ENCODE measurements around the gene YKT6.

The YKT6 gene

DNA sequence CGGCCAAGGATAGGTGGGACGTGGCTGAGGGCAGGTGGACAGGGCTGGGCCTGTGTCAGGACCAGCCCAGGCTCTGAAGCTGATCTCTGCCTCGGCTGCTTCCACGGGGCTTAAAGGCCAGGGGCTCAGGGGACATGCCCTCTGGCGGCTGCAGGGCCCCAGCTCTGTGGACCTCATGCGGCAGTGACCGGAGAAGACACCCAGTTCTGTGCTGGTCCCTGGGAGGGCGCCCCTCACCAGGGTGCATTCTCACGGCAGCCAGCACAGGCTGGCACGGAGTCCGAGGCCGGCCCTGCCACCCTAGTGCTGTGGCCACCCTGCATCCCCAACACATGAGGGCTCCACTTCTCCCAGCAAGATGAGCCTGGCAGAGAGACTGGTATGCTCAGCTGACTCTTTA, 30.3 kb downstream of the YKT6 start:
- Histone ChIP-seq H3K4me3 (ENCODE audit: low read length) (no peak overlapping the region), H3K27ac (ENCODE audit: low read length) (no peak overlapping the region), H3K36me3 (ENCODE audit: control insufficient read depth, low read depth, low read length) (no peaks in the 10 kb centered on the region), H3K9me3 (ENCODE audit: control insufficient read depth, low read depth, low read length) (no peaks in the 10 kb centered on the region), H3K4me1 (ENCODE audit: control insufficient read depth, low read depth, low read length) (no peaks in the 10 kb centered on the region), H3K9ac (ENCODE audit: low read length) (no peak overlapping the region), H3K27me3 (ENCODE audit: control insufficient read depth, insufficient read depth, low read length) (no peaks in the 10 kb centered on the region)

DNA sequence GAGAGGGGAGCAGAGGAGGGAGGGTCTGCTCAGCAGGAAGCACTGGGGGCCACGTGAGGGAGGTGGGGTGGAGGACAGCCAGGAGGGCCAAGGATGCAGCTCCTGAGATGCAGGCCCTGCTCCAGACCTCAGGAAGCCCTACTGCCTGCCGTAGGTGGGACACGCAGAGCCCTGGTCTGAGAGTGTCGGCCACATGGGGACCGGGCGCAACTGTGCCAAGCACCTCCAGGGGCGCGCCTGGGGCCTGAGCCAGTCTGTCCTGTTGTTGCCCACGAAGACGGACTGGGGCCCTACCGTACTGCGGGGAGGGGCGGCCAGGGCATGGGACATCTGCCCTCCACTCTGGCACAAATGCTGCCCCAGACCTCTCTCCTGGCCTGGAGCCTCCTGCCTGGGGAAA, 31.6 kb downstream of the YKT6 start:
- no peaks in the 10 kb centered on the region for H3K27me3 ChIP-seq (ENCODE audit: control insufficient read depth, insufficient read depth, low read length)
- H3K27ac ChIP-seq (ENCODE audit: low read length): no peak overlapping the region
- no peaks in the 10 kb centered on the region for H3K36me3 ChIP-seq (ENCODE audit: control insufficient read depth, low read depth, low read length)
- no peaks in the 10 kb centered on the region for H3K9me3 ChIP-seq (ENCODE audit: control insufficient read depth, low read depth, low read length)
- H3K4me1 ChIP-seq (ENCODE audit: control insufficient read depth, low read depth, low read length): no peaks in the 10 kb centered on the region
- no peak overlapping the region for H3K4me3 ChIP-seq (ENCODE audit: low read length)
- H3K9ac ChIP-seq (ENCODE audit: low read length): no peak overlapping the region

DNA sequence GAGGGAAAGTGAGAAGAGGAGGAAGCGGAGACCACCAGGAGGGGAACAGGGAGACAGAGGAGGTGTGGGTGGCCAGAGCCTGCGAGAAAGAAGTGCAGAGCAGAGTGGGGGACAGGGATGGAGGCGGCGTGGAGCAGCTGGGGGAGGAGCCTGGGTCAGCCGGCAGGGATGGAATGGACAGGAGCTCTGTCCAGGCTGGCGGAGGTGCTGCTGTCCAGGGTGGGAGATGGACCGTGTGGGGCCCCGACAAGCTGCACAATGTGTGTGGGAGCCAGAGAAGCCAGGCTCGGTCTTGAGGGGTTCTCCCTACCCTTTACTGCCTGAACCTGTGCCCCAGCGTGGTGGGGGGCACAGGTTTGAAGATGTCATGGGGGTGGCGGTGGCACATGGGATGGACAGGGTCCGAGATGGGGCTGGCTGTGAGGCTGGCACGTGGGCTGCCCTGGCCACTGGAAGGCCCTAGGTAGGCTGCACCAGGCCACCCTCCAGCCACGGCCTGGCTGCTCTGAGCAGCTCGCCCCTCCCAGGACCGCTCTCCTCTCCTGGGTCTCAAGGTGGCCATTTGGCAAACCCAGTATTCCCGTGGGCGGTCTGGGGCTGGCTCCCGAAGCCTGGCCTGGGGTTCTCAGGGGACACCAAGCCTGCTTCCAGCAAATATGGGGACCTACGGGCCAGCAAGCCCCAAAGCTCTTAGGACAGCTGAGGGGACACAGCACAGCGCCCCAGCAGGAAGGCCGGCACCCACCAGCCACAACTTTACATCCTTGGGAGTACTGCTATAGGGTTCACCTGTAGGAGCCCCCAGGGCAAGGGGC, 32.3 kb downstream of the YKT6 start:
- H3K36me3 ChIP-seq (ENCODE audit: control insufficient read depth, low read depth, low read length): no peaks in the 10 kb centered on the region
- H3K4me3 ChIP-seq (ENCODE audit: low read length): no peak overlapping the region
- H3K4me1 ChIP-seq (ENCODE audit: control insufficient read depth, low read depth, low read length): no peaks in the 10 kb centered on the region
- H3K27ac ChIP-seq (ENCODE audit: low read length): no peak overlapping the region
- no peaks in the 10 kb centered on the region for H3K27me3 ChIP-seq (ENCODE audit: control insufficient read depth, insufficient read depth, low read length)
- H3K9ac ChIP-seq (ENCODE audit: low read length): no peak overlapping the region
- no peaks in the 10 kb centered on the region for H3K9me3 ChIP-seq (ENCODE audit: control insufficient read depth, low read depth, low read length)

DNA sequence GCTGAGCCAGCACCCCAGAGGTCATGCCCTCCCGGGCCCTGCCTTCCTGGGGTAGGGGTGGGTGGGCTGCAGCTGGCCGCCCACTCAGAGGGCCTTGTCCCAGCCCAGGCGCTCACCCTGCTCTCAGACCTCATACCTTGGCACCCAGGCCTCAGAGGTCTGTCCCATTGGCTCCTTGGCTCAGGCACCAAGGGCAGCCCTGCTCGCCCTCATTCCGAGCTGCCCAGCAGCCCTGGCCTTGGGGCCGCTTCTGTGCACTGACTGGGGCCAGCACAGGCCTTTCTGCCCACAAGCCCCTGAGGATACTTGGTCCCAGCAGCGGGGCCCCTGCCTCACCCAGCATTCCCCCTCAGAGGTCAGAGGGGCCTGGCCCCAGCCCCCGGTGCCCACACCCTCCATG, 34.3 kb downstream of the YKT6 start:
- no peak overlapping the region for H3K4me3 ChIP-seq (ENCODE audit: low read length)
- no peaks in the 10 kb centered on the region for H3K9me3 ChIP-seq (ENCODE audit: control insufficient read depth, low read depth, low read length)
- H3K4me1 ChIP-seq (ENCODE audit: control insufficient read depth, low read depth, low read length): no peaks in the 10 kb centered on the region
- no peak overlapping the region for H3K9ac ChIP-seq (ENCODE audit: low read length)
- H3K36me3 ChIP-seq (ENCODE audit: control insufficient read depth, low read depth, low read length): no peaks in the 10 kb centered on the region
- no peak overlapping the region for H3K27ac ChIP-seq (ENCODE audit: low read length)
- no peaks in the 10 kb centered on the region for H3K27me3 ChIP-seq (ENCODE audit: control insufficient read depth, insufficient read depth, low read length)

DNA sequence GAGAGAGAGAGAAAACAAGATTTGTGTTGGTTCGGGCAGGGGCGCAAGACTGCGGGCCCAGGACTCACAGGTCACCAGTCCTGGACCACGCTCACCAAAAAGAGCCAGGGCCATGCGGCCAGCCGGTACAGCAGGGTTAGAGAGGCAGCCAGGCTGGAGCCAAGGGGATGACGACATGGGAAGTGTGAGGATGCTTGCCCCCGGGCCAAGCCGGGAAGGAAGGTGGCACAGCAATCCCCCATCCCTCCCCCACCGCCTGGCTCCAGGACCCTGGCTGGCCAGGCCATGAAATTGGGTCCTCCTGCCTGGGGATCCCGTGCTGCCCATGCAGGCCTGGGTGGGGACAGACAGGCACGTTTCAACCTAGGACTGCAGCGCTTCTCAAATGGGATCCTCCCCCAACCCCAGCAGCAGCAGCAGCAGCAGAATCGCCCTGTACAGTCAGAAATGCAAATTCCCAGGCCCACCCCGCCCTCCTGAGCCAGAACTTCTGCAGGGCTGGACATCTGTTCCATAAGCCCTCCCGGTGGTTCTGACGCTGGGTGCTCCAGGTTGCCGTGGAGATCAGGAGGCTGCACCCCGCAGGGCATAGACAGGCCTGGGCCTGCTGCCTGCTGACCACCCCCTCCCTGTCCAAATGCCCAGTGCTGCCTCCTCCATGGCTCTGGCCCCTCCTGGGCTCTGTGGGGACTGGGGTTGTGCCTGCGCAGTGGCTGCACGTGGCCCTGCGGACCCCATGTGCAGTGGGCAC, 35.0 kb downstream of the YKT6 start:
- Histone ChIP-seq H3K27me3 (ENCODE audit: control insufficient read depth, insufficient read depth, low read length) (no peaks in the 10 kb centered on the region), H3K9me3 (ENCODE audit: control insufficient read depth, low read depth, low read length) (no peaks in the 10 kb centered on the region), H3K27ac (ENCODE audit: low read length) (no peak overlapping the region), H3K36me3 (ENCODE audit: control insufficient read depth, low read depth, low read length) (no peaks in the 10 kb centered on the region), H3K9ac (ENCODE audit: low read length) (no peak overlapping the region), H3K4me3 (ENCODE audit: low read length) (no peak overlapping the region), H3K4me1 (ENCODE audit: control insufficient read depth, low read depth, low read length) (no peaks in the 10 kb centered on the region)

DNA sequence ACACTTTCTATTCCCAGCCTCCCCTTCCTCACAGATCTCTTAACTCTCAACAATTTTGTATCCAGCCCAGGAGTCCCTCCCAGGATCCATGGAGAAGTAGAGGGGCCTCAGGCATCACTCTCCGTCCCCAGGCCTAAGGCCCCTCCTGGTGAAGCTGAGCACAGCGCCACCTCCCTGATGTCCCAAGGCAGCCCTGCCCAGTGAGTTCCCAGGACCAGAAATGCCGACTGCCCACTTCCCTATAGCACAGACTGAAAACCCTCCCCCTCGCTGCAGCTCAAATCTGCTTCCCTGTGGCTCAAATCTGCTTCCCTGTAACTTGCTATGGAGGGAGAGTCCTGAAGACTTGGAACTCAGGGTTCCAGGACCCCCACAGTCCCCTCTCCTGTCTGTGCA, 35.6 kb downstream of the YKT6 start:
- H3K9me3 ChIP-seq (ENCODE audit: control insufficient read depth, low read depth, low read length): no peaks in the 10 kb centered on the region
- no peak overlapping the region for H3K27ac ChIP-seq (ENCODE audit: low read length)
- no peaks in the 10 kb centered on the region for H3K27me3 ChIP-seq (ENCODE audit: control insufficient read depth, insufficient read depth, low read length)
- no peaks in the 10 kb centered on the region for H3K4me1 ChIP-seq (ENCODE audit: control insufficient read depth, low read depth, low read length)
- H3K36me3 ChIP-seq (ENCODE audit: control insufficient read depth, low read depth, low read length): no peaks in the 10 kb centered on the region
- no peak overlapping the region for H3K9ac ChIP-seq (ENCODE audit: low read length)
- H3K4me3 ChIP-seq (ENCODE audit: low read length): no peak overlapping the region

DNA sequence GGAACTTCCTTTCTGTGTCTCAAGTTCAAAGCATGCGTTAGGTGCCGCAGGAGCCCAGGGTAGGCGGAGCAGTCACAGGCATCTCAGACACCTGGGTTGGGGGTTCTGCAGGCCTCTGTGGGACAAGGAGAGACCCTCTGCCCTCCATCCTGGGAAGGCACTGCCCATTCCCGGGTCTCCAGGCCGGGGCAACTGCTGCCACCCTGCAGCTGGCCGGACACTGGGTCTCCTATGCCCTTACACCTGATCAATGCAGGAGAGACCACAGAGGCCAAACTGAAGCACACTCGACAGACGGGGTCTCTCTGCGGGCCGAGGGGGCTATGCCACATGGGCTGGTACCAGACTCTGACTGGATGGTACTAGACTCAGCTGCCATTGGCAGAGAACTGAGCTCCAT, 36.9 kb downstream of the YKT6 start:
- Histone ChIP-seq H3K9ac (ENCODE audit: low read length) (no peak overlapping the region), H3K36me3 (ENCODE audit: control insufficient read depth, low read depth, low read length) (no peaks in the 10 kb centered on the region), H3K9me3 (ENCODE audit: control insufficient read depth, low read depth, low read length) (no peaks in the 10 kb centered on the region), H3K4me1 (ENCODE audit: control insufficient read depth, low read depth, low read length) (no peaks in the 10 kb centered on the region), H3K27ac (ENCODE audit: low read length) (no peak overlapping the region), H3K4me3 (ENCODE audit: low read length) (no peak overlapping the region), H3K27me3 (ENCODE audit: control insufficient read depth, insufficient read depth, low read length) (no peaks in the 10 kb centered on the region)

DNA sequence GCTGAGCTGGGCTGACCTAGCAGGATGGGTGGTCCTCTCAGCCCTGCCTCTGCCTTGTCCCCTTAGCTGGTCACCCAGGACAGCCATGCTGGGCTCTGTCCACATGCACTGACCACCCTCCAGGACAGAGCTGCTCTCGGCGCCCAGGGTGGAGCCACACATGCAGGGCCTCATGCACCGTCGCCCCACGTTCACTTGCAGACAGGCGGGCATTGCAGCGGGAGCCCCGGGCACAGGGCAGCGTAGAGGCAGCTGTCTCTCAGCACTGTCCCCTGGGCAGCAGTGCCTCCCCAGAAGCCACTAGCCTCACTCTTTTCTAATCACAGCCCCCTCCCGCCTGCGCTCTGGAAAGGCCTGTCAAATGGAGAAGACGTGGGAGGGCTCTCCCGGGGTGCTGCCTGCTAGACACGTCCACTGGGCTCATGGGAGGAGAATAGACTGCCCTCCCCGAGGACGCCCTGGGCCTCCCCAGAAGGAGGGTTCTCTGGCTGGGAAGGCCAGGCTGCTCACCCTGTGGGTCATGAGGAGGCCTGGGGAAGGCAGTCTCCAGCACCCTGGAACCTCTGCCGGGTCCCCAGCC, 37.4 kb downstream of the YKT6 start:
- Histone ChIP-seq H3K36me3 (ENCODE audit: control insufficient read depth, low read depth, low read length) (no peaks in the 10 kb centered on the region), H3K27me3 (ENCODE audit: control insufficient read depth, insufficient read depth, low read length) (no peaks in the 10 kb centered on the region), H3K9me3 (ENCODE audit: control insufficient read depth, low read depth, low read length) (no peaks in the 10 kb centered on the region), H3K4me1 (ENCODE audit: control insufficient read depth, low read depth, low read length) (no peaks in the 10 kb centered on the region), H3K9ac (ENCODE audit: low read length) (no peak overlapping the region), H3K4me3 (ENCODE audit: low read length) (no peak overlapping the region), H3K27ac (ENCODE audit: low read length) (no peak overlapping the region)

DNA sequence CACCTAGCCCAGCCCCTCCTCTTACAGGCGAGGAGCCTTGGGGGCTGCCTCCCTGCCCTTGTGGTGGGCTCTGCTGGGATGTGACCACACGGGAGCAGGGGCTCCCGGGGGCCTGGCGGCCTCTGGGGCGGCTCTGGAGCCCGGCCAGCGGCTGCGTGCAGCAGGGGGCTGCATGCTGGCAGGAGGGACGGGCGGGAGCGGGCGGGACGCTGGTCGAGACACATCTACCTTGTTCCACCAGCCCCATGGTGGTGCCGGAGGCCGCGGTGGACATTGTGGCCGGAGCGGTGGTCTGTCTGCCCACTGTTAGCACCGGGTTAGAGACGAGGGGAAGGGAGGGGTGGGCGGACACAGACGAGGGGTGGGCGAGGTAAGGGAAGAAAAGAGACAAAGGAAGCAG, 38.6 kb downstream of the YKT6 start:
- H3K27ac ChIP-seq (ENCODE audit: low read length): no peak overlapping the region
- no peak overlapping the region for H3K4me3 ChIP-seq (ENCODE audit: low read length)
- no peak overlapping the region for H3K9ac ChIP-seq (ENCODE audit: low read length)
- no peaks in the 10 kb centered on the region for H3K9me3 ChIP-seq (ENCODE audit: control insufficient read depth, low read depth, low read length)
- no peaks in the 10 kb centered on the region for H3K36me3 ChIP-seq (ENCODE audit: control insufficient read depth, low read depth, low read length)
- H3K4me1 ChIP-seq (ENCODE audit: control insufficient read depth, low read depth, low read length): no peaks in the 10 kb centered on the region
- no peaks in the 10 kb centered on the region for H3K27me3 ChIP-seq (ENCODE audit: control insufficient read depth, insufficient read depth, low read length)

DNA sequence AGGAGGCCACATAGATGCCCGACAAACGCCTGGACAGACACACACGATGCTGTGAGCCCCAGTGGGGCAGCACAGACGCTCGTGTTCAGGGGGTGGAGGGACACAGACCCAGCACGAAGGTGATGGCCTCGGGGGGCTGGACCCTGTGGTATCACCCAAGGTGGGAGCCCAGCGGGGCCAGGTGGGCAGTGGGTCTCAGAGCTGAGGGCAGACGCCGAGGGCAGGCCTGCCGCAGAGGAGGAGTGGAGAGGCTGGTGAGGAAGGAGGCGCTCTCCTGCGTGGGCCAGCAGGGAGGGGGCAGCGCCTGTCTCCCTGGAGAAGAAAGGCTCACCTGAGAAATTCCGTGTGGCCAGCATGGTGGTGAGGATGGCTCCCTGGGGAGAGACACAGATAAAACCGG, 39.6 kb downstream of the YKT6 start:
- no peak overlapping the region for H3K27ac ChIP-seq (ENCODE audit: low read length)
- no peak overlapping the region for H3K4me3 ChIP-seq (ENCODE audit: low read length)
- no peaks in the 10 kb centered on the region for H3K36me3 ChIP-seq (ENCODE audit: control insufficient read depth, low read depth, low read length)
- no peaks in the 10 kb centered on the region for H3K27me3 ChIP-seq (ENCODE audit: control insufficient read depth, insufficient read depth, low read length)
- no peaks in the 10 kb centered on the region for H3K9me3 ChIP-seq (ENCODE audit: control insufficient read depth, low read depth, low read length)
- H3K9ac ChIP-seq (ENCODE audit: low read length): no peak overlapping the region
- H3K4me1 ChIP-seq (ENCODE audit: control insufficient read depth, low read depth, low read length): no peaks in the 10 kb centered on the region

DNA sequence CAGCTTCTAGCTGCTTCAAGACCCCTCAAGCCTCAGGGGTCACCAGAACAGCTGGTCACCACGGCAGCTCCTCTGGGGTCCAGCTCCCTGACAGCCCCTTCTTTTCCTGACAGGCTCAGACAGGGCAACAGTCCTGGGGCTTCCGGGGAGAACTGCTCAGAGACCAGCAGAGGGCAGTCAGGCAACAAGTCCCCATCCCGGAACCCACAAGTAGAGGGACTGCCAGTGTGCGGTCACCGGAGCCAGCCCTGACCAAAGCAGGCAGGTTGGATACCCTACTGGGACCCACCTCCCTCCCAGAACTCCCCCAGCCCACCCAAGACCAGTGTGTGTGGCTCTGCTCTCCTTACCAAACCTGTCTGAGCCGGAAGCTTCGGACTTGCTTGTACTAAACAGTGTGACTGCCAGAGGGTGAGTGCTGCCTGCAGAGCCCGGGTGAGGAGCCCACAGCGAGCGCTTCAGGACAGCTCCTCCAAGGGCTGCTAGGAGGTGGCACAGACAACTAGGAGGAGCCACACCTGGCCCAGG, 40.3 kb downstream of the YKT6 start:
- H3K27ac ChIP-seq (ENCODE audit: low read length): no peak overlapping the region
- no peaks in the 10 kb centered on the region for H3K27me3 ChIP-seq (ENCODE audit: control insufficient read depth, insufficient read depth, low read length)
- H3K4me3 ChIP-seq (ENCODE audit: low read length): no peak overlapping the region
- H3K36me3 ChIP-seq (ENCODE audit: control insufficient read depth, low read depth, low read length): no peaks in the 10 kb centered on the region
- no peaks in the 10 kb centered on the region for H3K4me1 ChIP-seq (ENCODE audit: control insufficient read depth, low read depth, low read length)
- H3K9ac ChIP-seq (ENCODE audit: low read length): no peak overlapping the region
- H3K9me3 ChIP-seq (ENCODE audit: control insufficient read depth, low read depth, low read length): no peaks in the 10 kb centered on the region
